ENCODE measurements around the gene SYT5. TPM values are rescaled to one million over a fixed set of nuclear protein-coding genes. Genes with fewer than 3 reads are reported as not detected.

SYT5 gene
- total and polyA plus RNA-seq, 2 donors (not counting 3 experiments of a cell fraction or from before 2014, with no cell fraction given) = 0.42 TPM; not detected in 1

GRCh38 chr19:55193481-55193880 is 13.4 kb upstream of the SYT5 start:
- intact Hi-C loops (cut with micrococcal nuclease) (no loop called here), dilution Hi-C loops (cut with MboI; ENCODE audit: extremely low pct_ligation_motif_present, low sequenced_read_pairs) (no loop called here)
- Histone ChIP-seq H3K4me2 (ENCODE audit: insufficient read depth, low read length) (no peak overlapping the region), H3K79me2 (ENCODE audit: control insufficient read depth, insufficient read depth, low read length) (no peaks in the 10 kb centered on the region), H3K4me1 (ENCODE audit: control insufficient read depth, extremely low read depth, insufficient read depth, low read length) (peaks cover 4% of the 10 kb centered on the region), H3K27me3 (ENCODE audit: control insufficient read depth in 2 of 2, insufficient read depth in 2 of 2, low read length in 2 of 2) (no peaks in the 10 kb centered on the region), H3K36me3 (ENCODE audit: control insufficient read depth in 2 of 2, extremely low read depth in 1 of 2, insufficient read depth in 2 of 2, low read length in 2 of 2) (no peaks in the 10 kb centered on the region), H2AFZ (ENCODE audit: low read depth, low read length) (no peak overlapping the region), H3K27ac (ENCODE audit: insufficient read depth, low read depth, low read length) (no peak overlapping the region), H3K9me1 (replicated peaks; ENCODE audit: control insufficient read depth, extremely low read depth, insufficient read depth, low read length) (no peaks in the 10 kb centered on the region), H3K9me3 (replicated peaks; ENCODE audit: control insufficient read depth, insufficient read depth, low read length) (no peaks in the 10 kb centered on the region), H3K4me3 (replicated peaks in 1 of 3; ENCODE audit: insufficient read depth in 1 of 3, low read depth in 1 of 3, low read length in 3 of 3) (no peak overlapping the region), H3K9ac (replicated peaks; ENCODE audit: extremely low read depth, insufficient read depth, low read length) (no peak overlapping the region), H4K20me1 (replicated peaks; ENCODE audit: control insufficient read depth, extremely low read depth, insufficient read depth, low read length) (no peaks in the 10 kb centered on the region)
- no peak for TF ChIP-seq POLR2AphosphoS5 (IDR thresholded peaks at IDR 0.05; ENCODE audit: insufficient read depth, low read depth, low read length)
- no peak for TF ChIP-seq MYC (IDR thresholded peaks at IDR 0.05; ENCODE audit: low read depth, low read length)
- no peak for TF ChIP-seq GATA2 (IDR thresholded peaks at IDR 0.05; ENCODE audit: insufficient read depth, insufficient read length, low read depth, low read length)
- TF ChIP-seq JUN (IDR thresholded peaks at IDR 0.05; ENCODE audit: borderline replicate concordance, insufficient read depth, insufficient read length, low read depth) = no peak
- no peak for TF ChIP-seq EZH2 (IDR thresholded peaks at IDR 0.05; ENCODE audit: borderline replicate concordance, low read depth, low read length, severe bottlenecking)
- no peak for TF ChIP-seq FOS (IDR thresholded peaks at IDR 0.05; ENCODE audit: borderline replicate concordance, insufficient read depth, low read length)
- no peak for TF ChIP-seq POLR2A (IDR thresholded peaks at IDR 0.05; ENCODE audit: low read depth, low read length)
- FAIRE-seq (no peak), DNase-seq (ENCODE audit: low read depth, low spot score) (no peak)
- ChIA-PET POLR2A (no interaction called here), CTCF (interaction anchor here (0.6 to 1.2 kb wide), 6 partner anchors 10 to 244 kb away, joined by 3 to 4 read pairs (median 3); partner anchors contain the start of genes DNAAF3 and SYT5)
- BruUV-seq (replicated peaks) = no TSS peak

- FAIRE-seq (peak; percentile 94), DNase-seq (ENCODE audit: low read depth, low spot score) (peak; percentile 60)
- H3K27me3 ChIP-seq (ENCODE audit: control insufficient read depth in 2 of 2, insufficient read depth in 2 of 2, low read length in 2 of 2) = no peaks in the 10 kb centered on the region
- dilution Hi-C loops (cut with MboI; ENCODE audit: extremely low pct_ligation_motif_present, low sequenced_read_pairs) = no loop called here
- ChIA-PET POLR2A (no interaction called here), CTCF (interaction anchor here (0.7 to 1.4 kb wide), 7 partner anchors 9 to 71 kb away, joined by 3 to 7 read pairs (median 3); partner anchors contain the start of genes DNAAF3 and SYT5)
- H3K9ac ChIP-seq (replicated peaks; ENCODE audit: extremely low read depth, insufficient read depth, low read length) = no peak overlapping the region
- no peak overlapping the region for H3K4me2 ChIP-seq (ENCODE audit: insufficient read depth, low read length)
- H3K4me1 ChIP-seq (ENCODE audit: control insufficient read depth, extremely low read depth, insufficient read depth, low read length) = peaks cover 5% of the 10 kb centered on the region
- H3K27ac ChIP-seq (ENCODE audit: insufficient read depth, low read depth, low read length) = peak overlapping the region; percentile 18
- no peaks in the 10 kb centered on the region for H3K36me3 ChIP-seq (ENCODE audit: control insufficient read depth in 2 of 2, extremely low read depth in 1 of 2, insufficient read depth in 2 of 2, low read length in 2 of 2)
- TF ChIP-seq JUN (IDR thresholded peaks at IDR 0.05; ENCODE audit: borderline replicate concordance, insufficient read depth, insufficient read length, low read depth) = no peak
- peak; percentile 80 for TF ChIP-seq MAX (IDR thresholded peaks at IDR 0.05; ENCODE audit: insufficient read depth, insufficient read length)
- peak; percentile 23 for TF ChIP-seq POLR2AphosphoS5 (IDR thresholded peaks at IDR 0.05; ENCODE audit: insufficient read depth, low read depth, low read length)
- no TSS peak for BruUV-seq (replicated peaks)
- H3K4me3 ChIP-seq (replicated peaks in 1 of 3; ENCODE audit: insufficient read depth in 1 of 3, low read depth in 1 of 3, low read length in 3 of 3) = no peak overlapping the region
- H3K79me2 ChIP-seq (ENCODE audit: control insufficient read depth, insufficient read depth, low read length) = no peaks in the 10 kb centered on the region
- no peaks in the 10 kb centered on the region for H3K9me3 ChIP-seq (replicated peaks; ENCODE audit: control insufficient read depth, insufficient read depth, low read length)
- no peak overlapping the region for H2AFZ ChIP-seq (ENCODE audit: low read depth, low read length)
- no peaks in the 10 kb centered on the region for H4K20me1 ChIP-seq (replicated peaks; ENCODE audit: control insufficient read depth, extremely low read depth, insufficient read depth, low read length)
- intact Hi-C loops (cut with micrococcal nuclease) = no loop called here
- H3K9me1 ChIP-seq (replicated peaks; ENCODE audit: control insufficient read depth, extremely low read depth, insufficient read depth, low read length) = no peaks in the 10 kb centered on the region
Measured at GRCh38 chr19:55189403-55189835, 9.3 kb upstream of the SYT5 start.

Data from endothelial cell of umbilical vein (primary cell).